VCaP (cell line): Measurements from ENCODE around the gene UPP1.

ENCODE experiments used
- H3K27ac ChIP-seq: fragments of 450-650 bp; 2 replicates; pipeline ENCODE4 v1.5.1; 2017
- CTCF ChIP-seq: fragments of 450-650 bp; conservative IDR thresholded peaks from 2 replicates; pipeline ENCODE4 v1.5.1; 2017; ENCODE audit warnings: mild to moderate bottlenecking, moderate library complexity

UPP1 gene

GRCh38 chr7:48106906-48107659 lies 18.0 kb downstream of the UPP1 start:
- TF ChIP-seq CTCF = no peak
- H3K27ac ChIP-seq = no peak overlapping the region

- TF ChIP-seq CTCF = no peak
- H3K27ac ChIP-seq = no peak overlapping the region
Observed at GRCh38 chr7:48107926-48108472, 18.9 kb downstream of the UPP1 start.

- TF ChIP-seq CTCF = no peak
- peak overlapping the region; percentile 40 for H3K27ac ChIP-seq
Observed at GRCh38 chr7:48108959-48109847, 20.1 kb downstream of the UPP1 start.

- TF ChIP-seq CTCF = peak; percentile 99
- peak overlapping the region; percentile 40 for H3K27ac ChIP-seq
Observed at GRCh38 chr7:48109848-48110663, 21.0 kb downstream of the UPP1 start.

DNA sequence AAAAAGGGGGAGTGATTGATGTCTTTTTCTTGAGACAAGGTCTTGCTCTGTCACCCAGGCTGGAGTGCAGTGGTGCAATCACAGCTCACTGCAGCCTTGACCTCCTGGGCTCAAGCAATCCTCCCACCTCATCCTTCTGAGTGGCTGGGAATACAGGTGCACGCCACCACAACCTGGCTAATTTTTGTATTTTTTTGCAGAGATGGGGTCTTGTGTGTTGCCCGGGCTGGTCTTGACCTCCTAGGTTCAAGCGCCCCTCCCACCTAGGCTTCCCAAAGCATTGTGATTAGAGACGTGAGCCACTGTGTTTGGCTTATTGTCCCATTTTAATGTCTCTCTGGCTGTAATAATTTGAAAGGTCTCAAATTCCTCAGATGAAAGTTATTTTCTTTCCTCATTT lies 21.8 kb downstream of the UPP1 start:
- TF ChIP-seq CTCF = no peak
- H3K27ac ChIP-seq = peak overlapping the region; percentile 40

- 0 out of 2 replicates have a peak overlapping the region, but pooled peaks have one; percentile 40 for H3K27ac ChIP-seq
- no peak for TF ChIP-seq CTCF
Observed at GRCh38 chr7:48111596-48111995, 22.5 kb downstream of the UPP1 start.
